ACC112 (cell line): ENCODE measurements around the gene KRTAP26-1.

ENCODE experiments used
- H2AFZ ChIP-seq: fragments of 200-600 bp; sonication (generic); one replicate; pipeline ENCODE4 v1.6.0; 2017; ENCODE audit warnings: antibody characterized with exemption, low read length; ENCODE audit not compliant: unreplicated experiment
- H3K27ac ChIP-seq: fragments of 200-600 bp; sonication (generic); 2 replicates; pipeline ENCODE4 v1.5.1; 2014; ENCODE audit warnings: low read depth, mild to moderate bottlenecking, antibody characterized with exemption, low read length, moderate library complexity
- H3K27me3 ChIP-seq: fragments of 200-600 bp; sonication (generic); 2 replicates; pipeline ENCODE4 v1.6.1; 2014; ENCODE audit warnings: mild to moderate bottlenecking, antibody characterized with exemption, low read length, moderate library complexity, mixed read lengths; ENCODE audit not compliant: insufficient read depth
- H3K36me3 ChIP-seq: fragments of 200-600 bp; sonication (generic); 2 replicates; pipeline ENCODE4 v1.6.1; 2016; ENCODE audit warnings: mild to moderate bottlenecking, antibody characterized with exemption, low read length, moderate library complexity, mixed read lengths; ENCODE audit not compliant: insufficient read depth
- H3K4me1 ChIP-seq: fragments of 200-600 bp; sonication (generic); one replicate; pipeline ENCODE4 v1.6.1; 2016; ENCODE audit warnings: low read length, mixed read lengths; ENCODE audit not compliant: insufficient read depth, unreplicated experiment, control insufficient read depth
- H3K4me3 ChIP-seq: fragments of 200-600 bp; sonication (generic); 2 replicates; pipeline ENCODE4 v1.5.1; 2014; ENCODE audit warnings: mild to moderate bottlenecking, low read depth, low read length
- H3K79me2 ChIP-seq: fragments of 200-600 bp; sonication (generic); one replicate; pipeline ENCODE4 v1.6.0; 2016; ENCODE audit warnings: low read length; ENCODE audit not compliant: control insufficient read depth, unreplicated experiment, insufficient read depth

KRTAP26-1 gene

GRCh38 chr21:30271611-30272010 is 48.5 kb downstream of the KRTAP26-1 start:
- Histone ChIP-seq H3K27me3 (peaks cover 6% of the 10 kb centered on the region; the same call in 1 of the 2 replicates), H3K27ac (no peak overlapping the region), H3K79me2 (no peaks in the 10 kb centered on the region), H2AFZ (no peak overlapping the region), H3K4me3 (no peak overlapping the region), H3K4me1 (no peaks in the 10 kb centered on the region), H3K36me3 (no peaks in the 10 kb centered on the region)

- Histone ChIP-seq H3K4me3 (no peak overlapping the region), H3K27me3 (peaks cover 6% of the 10 kb centered on the region; the same call in 1 of the 2 replicates), H2AFZ (no peak overlapping the region), H3K79me2 (no peaks in the 10 kb centered on the region), H3K27ac (no peak overlapping the region), H3K4me1 (no peaks in the 10 kb centered on the region), H3K36me3 (no peaks in the 10 kb centered on the region)
These were observed 49.0 kb downstream of the KRTAP26-1 start for GRCh38 chr21:30271156-30271555.

- Histone ChIP-seq H3K4me1 (no peaks in the 10 kb centered on the region), H3K36me3 (no peaks in the 10 kb centered on the region), H3K79me2 (no peaks in the 10 kb centered on the region)
These were observed 50.1 kb downstream of the KRTAP26-1 start for GRCh38 chr21:30269803-30270530.

More at GRCh38 chr21:30269803-30270530, 50.1 kb downstream of the KRTAP26-1 start:
- Histone ChIP-seq H3K27ac (no peak overlapping the region), H3K4me3 (no peak overlapping the region), H3K27me3 (peaks cover 6% of the 10 kb centered on the region; the same call in 1 of the 2 replicates), H2AFZ (no peak overlapping the region)
